GM23248 (cell line): ENCODE measurements around the gene GLT6D1. TPM values are rescaled to one million over a fixed set of nuclear protein-coding genes. Genes with fewer than 3 reads are reported as not detected.

Experiments
- DNase-seq: peaks from one replicate; pipeline ENCODE4 v3.0.0-alpha.2; 2015
- H2AFZ ChIP-seq: fragments of 200-600 bp; sonication (generic); 2 replicates; pipeline ENCODE4 v1.6.1; 2016; ENCODE audit warnings: antibody characterized with exemption
- H3F3A ChIP-seq: fragments of 200-600 bp; sonication (generic); 2 replicates; pipeline ENCODE4 v1.6.1; 2016; ENCODE audit warnings: mild to moderate bottlenecking, antibody characterized with exemption, mixed run types; ENCODE audit not compliant: insufficient read depth
- H3K27ac ChIP-seq: fragments of 200-600 bp; sonication (generic); 2 replicates; pipeline ENCODE4 v1.5.1; 2016; ENCODE audit warnings: mild to moderate bottlenecking
- H3K27me3 ChIP-seq: fragments of 200-600 bp; sonication (generic); replicated peaks from 2 replicates; pipeline ENCODE4 v1.6.1; 2016; ENCODE audit warnings: mild to moderate bottlenecking; ENCODE audit not compliant: insufficient read depth
- H3K36me3 ChIP-seq: fragments of 200-600 bp; sonication (generic); 2 replicates; pipeline ENCODE4 v1.6.1; 2016; ENCODE audit warnings: low read depth, mild to moderate bottlenecking
- H3K4me1 ChIP-seq: fragments of 200-600 bp; sonication (generic); 2 replicates; pipeline ENCODE4 v1.6.1; 2016; ENCODE audit warnings: mild to moderate bottlenecking; ENCODE audit not compliant: insufficient read depth
- H3K4me2 ChIP-seq: fragments of 200-600 bp; sonication (generic); one replicate; pipeline ENCODE4 v1.6.1; 2016; ENCODE audit warnings: mild to moderate bottlenecking; ENCODE audit not compliant: unreplicated experiment
- H3K4me3 ChIP-seq: fragments of 200-600 bp; sonication (generic); 2 replicates; pipeline ENCODE4 v1.5.1; 2016; ENCODE audit warnings: mild to moderate bottlenecking
- H3K79me2 ChIP-seq: fragments of 200-600 bp; sonication (generic); 2 replicates; pipeline ENCODE4 v1.6.1; 2016; ENCODE audit warnings: mild to moderate bottlenecking; ENCODE audit not compliant: insufficient read depth
- H3K9ac ChIP-seq: fragments of 200-600 bp; sonication (generic); 2 replicates; pipeline ENCODE4 v1.6.1; 2016; ENCODE audit warnings: mild to moderate bottlenecking
- H3K9me2 ChIP-seq: fragments of 200-600 bp; sonication (generic); 2 replicates; pipeline ENCODE4 v1.6.1; 2016; ENCODE audit warnings: mixed run types, mild to moderate bottlenecking, moderate library complexity; ENCODE audit not compliant: insufficient read depth
- H3K9me3 ChIP-seq: fragments of 200-600 bp; sonication (generic); one replicate; pipeline ENCODE4 v1.6.1; 2017; ENCODE audit warnings: low read depth
- H4K20me1 ChIP-seq: fragments of 200-600 bp; sonication (generic); 2 replicates; pipeline ENCODE4 v1.6.0; 2016; ENCODE audit not compliant: insufficient read depth
- EZH2 ChIP-seq: fragments of 200-600 bp; sonication (generic); IDR thresholded peaks from 2 replicates; pipeline ENCODE4 v1.6.1; 2018; ENCODE audit warnings: antibody characterized with exemption, mild to moderate bottlenecking; ENCODE audit not compliant: insufficient read depth, poor library complexity, severe bottlenecking
- EZH2phosphoT487 ChIP-seq: fragments of 200-600 bp; sonication (generic); IDR thresholded peaks from 2 replicates; pipeline ENCODE4 v1.6.1; 2018; ENCODE audit warnings: antibody characterized with exemption, moderate library complexity, mild to moderate bottlenecking, low read depth; ENCODE audit not compliant: insufficient read depth
- WGBS, 2 experiments: methylation state at CpG; one replicate each; pipeline ENCODE4 v1.1.6; 2015 to 2017; ENCODE audit warnings: low lambda C conversion rate in 2 of 2, low coverage in 1 of 2; ENCODE audit errors: missing lambda C conversion rate in 2 of 2; 5-methylcytosine and 5-hydroxymethylcytosine counted together
- in situ Hi-C: fragments of 300-500 bp; cut with MboI; formaldehyde crosslinking; loops from 2 replicates; pipeline ENCODE4 v1.15.0; 2020
- polyA plus RNA-seq: library from polyadenylated mRNA; unstranded; fragments of >200 nt; fragmentation: Nextera tagmentation; extraction: Ambion mirVana; gene quantifications from 2 replicates; pipeline ENCODE4 v1.2.1, GENCODE V29; 2016
- total RNA-seq: library from RNA; depleted of rRNA; stranded (reverse); fragments of >200 nt; shearing (Covaris generic); gene quantifications from 2 replicates; pipeline ENCODE4 v1.2.3, GENCODE V29; 2014

GLT6D1 gene
- total and polyA plus RNA-seq, 2 experiments from 2014 or later: not detected

- Histone ChIP-seq H3K4me2 (no peak overlapping the region), H3K27ac (no peak overlapping the region), H3F3A (no peaks in the 10 kb centered on the region), H3K4me1 (no peaks in the 10 kb centered on the region), H4K20me1 (no peaks in the 10 kb centered on the region), H3K4me3 (no peak overlapping the region), H2AFZ (no peak overlapping the region), H3K9ac (no peak overlapping the region), H3K27me3 (no peaks in the 10 kb centered on the region), H3K9me3 (no peaks in the 10 kb centered on the region), H3K9me2 (no peaks in the 10 kb centered on the region), H3K36me3 (no peaks in the 10 kb centered on the region), H3K79me2 (no peaks in the 10 kb centered on the region)
- 47 to 58% methylated on average over 26 of the region's 29 CpGs for WGBS, 2 experiments
- DNase-seq: no peak
- in situ Hi-C loops: no loop called here
- TF ChIP-seq EZH2phosphoT487 (no peak), EZH2 (no peak)
Observed at GRCh38 chr9:135614821-135615665, 24.3 kb downstream of the GLT6D1 start.

DNA sequence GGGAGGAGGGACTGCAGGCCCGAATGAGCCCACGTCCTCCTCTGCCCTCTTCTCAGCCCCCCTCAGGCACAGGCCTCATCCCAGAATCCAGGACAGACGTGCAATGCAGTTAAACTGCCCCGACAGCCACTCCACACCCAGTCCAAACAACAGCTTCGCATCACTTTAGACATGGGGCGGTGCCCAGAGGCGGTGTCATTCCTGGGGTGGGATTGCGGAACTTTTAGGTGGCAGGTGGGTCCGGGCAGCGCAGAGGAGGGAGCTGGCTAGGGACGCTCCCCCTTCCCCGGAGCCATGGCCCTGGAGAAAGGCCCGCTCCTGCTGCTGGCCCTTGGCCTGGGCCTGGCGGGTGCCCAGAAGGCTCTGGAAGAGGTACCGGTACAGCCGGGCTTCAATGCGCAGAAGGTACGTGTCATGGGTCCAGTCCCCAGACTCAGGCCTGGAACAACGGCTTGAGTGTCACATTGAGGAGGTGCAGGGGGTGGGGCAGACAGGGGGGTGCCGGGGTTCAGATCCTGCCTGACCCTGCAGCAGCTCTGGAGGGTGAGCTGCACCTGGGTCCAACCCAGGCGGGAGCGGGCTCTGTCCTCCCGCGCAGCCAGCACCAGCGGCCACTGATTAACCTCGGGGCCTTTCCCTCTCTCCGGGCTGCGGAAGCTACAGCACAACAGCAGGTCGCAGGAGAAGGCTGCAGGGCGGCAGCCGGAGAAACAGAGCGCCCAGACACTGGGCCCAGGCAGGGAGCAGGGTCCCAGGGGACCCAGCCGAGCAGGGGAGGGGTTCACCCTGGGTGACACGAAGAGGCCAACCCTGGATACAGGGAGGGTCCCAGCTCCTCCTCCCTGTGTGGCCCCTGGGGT is 25.2 kb downstream of the GLT6D1 start:
- Histone ChIP-seq H3K4me3 (no peak overlapping the region), H3K27me3 (no peaks in the 10 kb centered on the region), H3F3A (no peaks in the 10 kb centered on the region), H3K9ac (no peak overlapping the region), H4K20me1 (no peaks in the 10 kb centered on the region), H3K4me1 (no peaks in the 10 kb centered on the region), H3K27ac (no peak overlapping the region), H3K4me2 (no peak overlapping the region), H3K9me2 (no peaks in the 10 kb centered on the region), H2AFZ (no peak overlapping the region), H3K9me3 (no peaks in the 10 kb centered on the region), H3K36me3 (no peaks in the 10 kb centered on the region), H3K79me2 (no peaks in the 10 kb centered on the region)
- WGBS, 2 experiments: 65 to 66% methylated on average over 32 to 34 of the region's 34 CpGs
- in situ Hi-C loops: no loop called here
- TF ChIP-seq EZH2phosphoT487 (no peak), EZH2 (no peak)
- DNase-seq: no peak

DNA sequence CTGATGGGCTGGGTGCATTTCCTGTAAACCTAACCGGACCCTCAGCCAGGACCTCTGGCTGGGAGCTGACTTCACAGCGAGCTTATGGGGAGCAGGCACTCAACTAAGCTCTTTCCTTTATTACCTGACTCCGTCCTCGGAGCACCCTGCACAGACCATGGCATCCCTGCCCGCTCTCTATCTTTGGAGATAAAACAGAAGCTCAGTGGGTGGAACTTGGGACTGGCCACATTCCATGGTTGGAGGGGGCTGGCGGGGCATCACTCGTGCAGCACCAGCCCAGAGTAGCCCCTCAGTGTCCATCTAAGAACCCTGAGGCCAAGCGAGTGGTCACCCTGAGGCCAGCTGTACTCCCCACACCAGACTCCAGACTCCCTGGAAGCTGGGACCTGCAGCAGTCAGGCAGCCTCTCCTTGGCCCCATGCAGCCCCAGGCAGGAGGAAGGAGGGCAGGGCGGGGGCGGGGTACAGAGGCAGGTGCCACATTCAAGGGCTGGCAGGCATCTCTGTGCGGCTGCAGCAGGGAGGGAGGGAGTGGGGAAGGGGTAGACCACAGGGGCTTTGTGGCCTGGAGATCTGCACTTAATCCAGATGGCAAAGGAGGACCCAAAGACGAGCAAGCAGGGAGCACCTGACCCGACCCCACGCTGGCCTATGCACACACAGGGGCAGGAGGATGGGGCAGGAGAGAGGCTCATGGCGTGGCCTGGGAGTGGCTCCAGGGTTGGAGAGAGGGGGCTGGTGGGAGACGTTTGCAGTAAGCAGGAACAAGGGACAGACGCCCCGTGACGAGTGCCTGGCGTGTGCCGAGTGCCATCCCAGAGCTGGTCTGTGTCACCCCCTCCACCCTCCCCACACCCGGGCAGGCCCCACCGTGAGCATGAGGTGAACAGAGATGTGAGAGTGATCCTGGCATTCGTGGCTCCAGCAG is 26.1 kb downstream of the GLT6D1 start:
- Histone ChIP-seq H3K79me2 (no peaks in the 10 kb centered on the region), H3K9me2 (no peaks in the 10 kb centered on the region), H3F3A (no peaks in the 10 kb centered on the region), H3K27ac (no peak overlapping the region), H3K36me3 (no peaks in the 10 kb centered on the region), H2AFZ (no peak overlapping the region), H3K4me2 (no peak overlapping the region), H3K4me1 (no peaks in the 10 kb centered on the region), H3K4me3 (no peak overlapping the region), H4K20me1 (no peaks in the 10 kb centered on the region), H3K9ac (no peak overlapping the region), H3K9me3 (no peaks in the 10 kb centered on the region), H3K27me3 (no peaks in the 10 kb centered on the region)
- TF ChIP-seq EZH2phosphoT487 (no peak), EZH2 (no peak)
- WGBS, 2 experiments: 42 to 51% methylated on average over 18 to 24 of the region's 24 CpGs
- DNase-seq: no peak
- in situ Hi-C loops: no loop called here

- WGBS, 2 experiments: 68 to 92% methylated on average over 4 to 8 of the region's 8 CpGs
- Histone ChIP-seq H3K4me1 (no peaks in the 10 kb centered on the region), H3K9me2 (no peaks in the 10 kb centered on the region)
Observed at GRCh38 chr9:135612437-135612836, 26.9 kb downstream of the GLT6D1 start.

More at GRCh38 chr9:135612437-135612836, 26.9 kb downstream of the GLT6D1 start:
- Histone ChIP-seq H3K9ac (no peak overlapping the region), H4K20me1 (no peaks in the 10 kb centered on the region), H3K4me3 (no peak overlapping the region), H3K27me3 (no peaks in the 10 kb centered on the region), H3K36me3 (no peaks in the 10 kb centered on the region), H3K27ac (no peak overlapping the region), H3F3A (no peaks in the 10 kb centered on the region), H3K4me2 (no peak overlapping the region), H3K9me3 (no peaks in the 10 kb centered on the region), H2AFZ (no peak overlapping the region), H3K79me2 (no peaks in the 10 kb centered on the region)
- DNase-seq: no peak
- in situ Hi-C loops: no loop called here
- TF ChIP-seq EZH2phosphoT487 (no peak), EZH2 (no peak)
